Breast epithelium (tissue), 3 donors: ENCODE results near the gene HMGN1.

Experiments used
- CTCF ChIP-seq, 3 donors: fragments of 450-650 bp; IDR thresholded peaks; one replicate each; pipeline ENCODE4 v1.5.1; 2016 to 2017; ENCODE audit warnings: antibody characterized with exemption in 3 of 3, mild to moderate bottlenecking in 3 of 3, moderate library complexity in 3 of 3
- POLR2A ChIP-seq: fragments of 450-650 bp; IDR thresholded peaks from one replicate; pipeline ENCODE4 v1.6.1; 2016; ENCODE audit warnings: antibody characterized with exemption, mild to moderate bottlenecking, moderate library complexity
- POLR2AphosphoS5 ChIP-seq, 3 donors: sonication (generic); formaldehyde crosslinking; IDR thresholded peaks; one replicate each; pipeline ENCODE4 v1.6.1; 2017; ENCODE audit warnings: antibody characterized with exemption in 3 of 3

- no peak for TF ChIP-seq CTCF (IDR thresholded peaks at IDR 0.05)
- TF ChIP-seq POLR2A: no peak
- no peak for TF ChIP-seq POLR2AphosphoS5 (IDR thresholded peaks at IDR 0.05)
Observed at GRCh38 chr21:39316729-39317128, 32.2 kb downstream of the HMGN1 start.
